Measurements from ENCODE around the gene RNF44.
A peak's percentile ranks its signal among the peaks of the same experiment; 100 is the strongest.
"Not testable (repeated sequence)": the region's sequence is repeated elsewhere in the genome, so short reads cannot be mapped to it uniquely, and the experiment has no call there.

Gene RNF44

GRCh38 chr5:176550937-176551336 lies 13.7 kb upstream of the RNF44 start:
- DNase-seq: not testable (repeated sequence)

- DNase-seq: no peak
Observed at GRCh38 chr5:176550275-176550831, 13.2 kb upstream of the RNF44 start.

GRCh38 chr5:176549871-176550270 lies 12.7 kb upstream of the RNF44 start:
- DNase-seq: no peak

GRCh38 chr5:176548967-176549444 lies 11.8 kb upstream of the RNF44 start, which contains the start of gene CDHR2:
Gene CDHR2, plus strand, starts transcription at chr5:176549342. Its CDS starts 16,011 bp downstream, at chr5:176565353.
- no peak for DNase-seq

- no peak for DNase-seq
Observed at GRCh38 chr5:176547802-176548201, 10.6 kb upstream of the RNF44 start.

- no peak for DNase-seq
Observed at GRCh38 chr5:176545737-176546509, 8.7 kb upstream of the RNF44 start.

- no peak for DNase-seq
Observed at GRCh38 chr5:176545388-176545736, 8.2 kb upstream of the RNF44 start.

- peak; percentile 14 for DNase-seq
Observed at GRCh38 chr5:176543428-176544182, 6.4 kb upstream of the RNF44 start.

- DNase-seq: no peak
Observed at GRCh38 chr5:176542596-176543427, 5.6 kb upstream of the RNF44 start.

GRCh38 chr5:176542135-176542595 lies 5.0 kb upstream of the RNF44 start:
- DNase-seq: no peak

GRCh38 chr5:176541338-176542134 lies 4.3 kb upstream of the RNF44 start:
- peak; percentile 24 for DNase-seq

- DNase-seq: no peak
Observed at GRCh38 chr5:176540956-176541337, 3.7 kb upstream of the RNF44 start.

GRCh38 chr5:176540476-176540899 lies 3.3 kb upstream of the RNF44 start:
- DNase-seq: no peak

GRCh38 chr5:176538989-176539384 lies 1.8 kb upstream of the RNF44 start:
- DNase-seq: no peak

GRCh38 chr5:176538230-176538988 lies 1.2 kb upstream of the RNF44 start:
- no peak for DNase-seq

- DNase-seq: peak; percentile 91
Observed at GRCh38 chr5:176537554-176538229, 490 bp upstream of the RNF44 start.

- no peak for DNase-seq
Observed at GRCh38 chr5:176536132-176536901, 885 bp downstream of the RNF44 start.

GRCh38 chr5:176535664-176536131 lies 1.5 kb downstream of the RNF44 start:
- DNase-seq: no peak

- DNase-seq: no peak
Observed at GRCh38 chr5:176535101-176535663, 2.0 kb downstream of the RNF44 start.

All from NCI-H1694 (cell line).